GM12801 (cell line): ENCODE data around the gene CD164.

Experiments
- CTCF ChIP-seq: IDR thresholded peaks from one replicate; pipeline ENCODE4 v1.5.1; 2011; ENCODE audit warnings: control low read depth; ENCODE audit not compliant: insufficient read length; ENCODE audit errors: extremely low read depth

The CD164 gene

GRCh38 chr6:109318328-109318876 is 63.9 kb downstream of the CD164 start:
- TF ChIP-seq CTCF, result no peak

- no peak for TF ChIP-seq CTCF
Observed at GRCh38 chr6:109316909-109317308, 65.4 kb downstream of the CD164 start.
